SK-N-SH (cell line): ENCODE results near the gene TMEM50B. TPM values are rescaled to one million over a fixed set of nuclear protein-coding genes. Genes with fewer than 3 reads are reported as not detected.
"Not testable (repeated sequence)": the region's sequence is repeated elsewhere in the genome, so short reads cannot be mapped to it uniquely, and the experiment has no call there.

Experiments
- CTCF ChIA-PET: fragments of 300-600, 350-600 bp; formaldehyde crosslinking; extraction: SDS; loops from one replicate; lab custom pipeline; 2021; lab: Yijun Ruan, JAX
- POLR2A ChIA-PET: fragments of 350-600 bp; sonication (Branson Sonifier 250); formaldehyde crosslinking; extraction: SDS; loops from one replicate; lab custom pipeline; 2020; ENCODE audit warnings: antibody characterized with exemption, inconsistent platforms; lab: Yijun Ruan, JAX
- DNase-seq: peaks from one replicate; pipeline ENCODE4 v3.0.0; 2012
- H2AFZ ChIP-seq: fragments of 200-600 bp; sonication (generic); 2 replicates; pipeline ENCODE4 v1.8.1; 2016; ENCODE audit warnings: antibody characterized with exemption, mild to moderate bottlenecking, low read depth
- H3F3A ChIP-seq: fragments of 200-600 bp; sonication (generic); replicated peaks from 2 replicates; pipeline ENCODE3; 2016; ENCODE audit warnings: antibody characterized with exemption, mild to moderate bottlenecking; ENCODE audit not compliant: insufficient read depth
- H3K27ac ChIP-seq, 2 experiments: fragments of 200-500 bp in 1 of 2; fragments of 200-600 bp in 1 of 2; sonication (Bioruptor generic) in 1 of 2; sonication (generic), shearing (Covaris generic) in 1 of 2; 2 replicates each; pipeline versions ENCODE4 v1.5.1 to v1.6.1; 2014 to 2016; ENCODE audit warnings: low read depth in 2 of 2, inconsistent platforms in 1 of 2, low read length in 1 of 2, mild to moderate bottlenecking in 1 of 2, mixed read lengths in 1 of 2
- H3K27me3 ChIP-seq: fragments of 200-600 bp; sonication (generic), shearing (Covaris generic); 2 replicates; pipeline ENCODE4 v1.6.1; 2016; ENCODE audit warnings: mixed run types; ENCODE audit not compliant: insufficient read depth
- H3K36me3 ChIP-seq, 2 experiments: fragments of 200-500 bp in 1 of 2; fragments of 200-600 bp in 1 of 2; sonication (Bioruptor generic) in 1 of 2; sonication (generic) in 1 of 2; replicated peaks in 1 of 2; 2 replicates each; pipeline versions ENCODE3 to v1.5.1; 2014 to 2016; ENCODE audit warnings: low read length in 1 of 2, mild to moderate bottlenecking in 1 of 2; ENCODE audit not compliant: insufficient read depth in 2 of 2, control insufficient read depth in 1 of 2
- H3K4me1 ChIP-seq, 2 experiments: fragments of 200-500 bp in 1 of 2; fragments of 200-600 bp in 1 of 2; sonication (Bioruptor generic) in 1 of 2; sonication (generic), shearing (Covaris generic) in 1 of 2; 2 replicates each; pipeline versions ENCODE4 v1.5.1 to v1.6.1; 2014 to 2016; ENCODE audit warnings: low read depth in 1 of 2, low read length in 1 of 2, mixed run types in 1 of 2; ENCODE audit not compliant: insufficient read depth in 2 of 2, control insufficient read depth in 1 of 2
- H3K4me2 ChIP-seq: fragments of 200-600 bp; sonication (generic), shearing (Covaris generic); 2 replicates; pipeline ENCODE4 v1.6.1; 2017; ENCODE audit warnings: mixed run types
- H3K4me3 ChIP-seq, 2 experiments: fragments of 200-500 bp in 1 of 2; fragments of 200-600 bp in 1 of 2; sonication (Bioruptor generic) in 1 of 2; sonication (generic), shearing (Covaris generic) in 1 of 2; 2 replicates each; pipeline versions ENCODE4 v1.5.1 to v1.8.1; 2014 to 2016; ENCODE audit warnings: low read depth in 2 of 2, inconsistent platforms in 1 of 2, low read length in 1 of 2, mild to moderate bottlenecking in 1 of 2, mixed read lengths in 1 of 2, moderate library complexity in 1 of 2
- H3K79me2 ChIP-seq: fragments of 200-600 bp; sonication (generic); 2 replicates; pipeline ENCODE4 v1.8.1; 2017; ENCODE audit warnings: mild to moderate bottlenecking; ENCODE audit not compliant: insufficient read depth
- H3K9ac ChIP-seq: fragments of 200-600 bp; sonication (generic); 2 replicates; pipeline ENCODE4 v1.6.1; 2017; ENCODE audit warnings: mixed run types
- H3K9me2 ChIP-seq: fragments of 200-600 bp; sonication (generic); 2 replicates; pipeline ENCODE4 v1.6.1; 2017; ENCODE audit warnings: mixed run types
- H3K9me3 ChIP-seq: fragments of 200-600 bp; sonication (generic); 2 replicates; pipeline ENCODE4 v1.6.1; 2017; ENCODE audit warnings: mixed run types, mild to moderate bottlenecking, moderate library complexity
- H4K20me1 ChIP-seq: fragments of 200-600 bp; sonication (generic); 2 replicates; pipeline ENCODE4 v1.6.1; 2017; ENCODE audit warnings: mild to moderate bottlenecking, mixed run types; ENCODE audit not compliant: insufficient read depth
- ELF1 ChIP-seq: IDR thresholded peaks from 2 replicates; pipeline ENCODE4 v1.4.0; 2012
- EP300 ChIP-seq, 2 experiments: IDR thresholded peaks; 2 replicates each; pipeline versions ENCODE4 v1.4.0 to v1.6.1; 2012; ENCODE audit warnings: borderline replicate concordance in 1 of 2, low read depth in 1 of 2, low read length in 1 of 2
- EZH2phosphoT487 ChIP-seq: fragments of 200-600 bp; sonication (generic); IDR thresholded peaks from 2 replicates; pipeline ENCODE4 v1.6.1; 2017; ENCODE audit warnings: low read depth, mixed run types, mild to moderate bottlenecking, antibody characterized with exemption, moderate library complexity, borderline replicate concordance
- FOSL2 ChIP-seq: IDR thresholded peaks from 2 replicates; pipeline ENCODE4 v1.4.0; 2012; ENCODE audit warnings: low read depth, mild to moderate bottlenecking, moderate library complexity, borderline replicate concordance
- FOXJ3 ChIP-seq: sonication (generic); formaldehyde crosslinking; IDR thresholded peaks from 2 replicates; pipeline ENCODE4 v1.5.1; 2020; ENCODE audit warnings: mild to moderate bottlenecking, missing genetic modification reagents
- GATA2 ChIP-seq: sonication (generic); formaldehyde crosslinking; IDR thresholded peaks from 2 replicates; pipeline ENCODE4 v1.5.0; 2020; ENCODE audit warnings: mild to moderate bottlenecking, missing genetic modification reagents
- JUND ChIP-seq: IDR thresholded peaks from 2 replicates; pipeline ENCODE4 v1.4.0; 2012
- MEF2A ChIP-seq: IDR thresholded peaks from 2 replicates; pipeline ENCODE4 v1.4.0; 2012; ENCODE audit warnings: low read depth, borderline replicate concordance
- RAD21 ChIP-seq: IDR thresholded peaks from 2 replicates; pipeline ENCODE4 v1.6.1; 2012; ENCODE audit warnings: mild to moderate bottlenecking, low read length
- RFX5 ChIP-seq: IDR thresholded peaks from 2 replicates; pipeline ENCODE4 v1.6.1; 2012; ENCODE audit warnings: mild to moderate bottlenecking, improper control_type of control experiment, low read length
- RXRA ChIP-seq: IDR thresholded peaks from 2 replicates; pipeline ENCODE4 v1.4.0; 2012; ENCODE audit warnings: low read depth, mild to moderate bottlenecking, borderline replicate concordance
- SIN3A ChIP-seq: IDR thresholded peaks from 2 replicates; pipeline ENCODE4 v1.6.1; 2012; ENCODE audit warnings: low read depth, mild to moderate bottlenecking, low read length, moderate library complexity, borderline replicate concordance
- SMC3 ChIP-seq: IDR thresholded peaks from 2 replicates; pipeline ENCODE4 v1.6.1; 2012; ENCODE audit warnings: low read depth, low read length, improper control_type of control experiment
- TCF12 ChIP-seq: IDR thresholded peaks from 2 replicates; pipeline ENCODE4 v1.4.0; 2012
- TEAD4 ChIP-seq: IDR thresholded peaks from 2 replicates; pipeline ENCODE4 v1.4.0; 2012; ENCODE audit warnings: mild to moderate bottlenecking, borderline replicate concordance; ENCODE audit not compliant: insufficient read depth
- YY1 ChIP-seq: IDR thresholded peaks from 2 replicates; pipeline ENCODE4 v1.4.0; 2012; ENCODE audit warnings: low read depth, mild to moderate bottlenecking
- WGBS: methylation state at CpG from one replicate; pipeline ENCODE4 v1.1.6; 2017; ENCODE audit warnings: low lambda C conversion rate; 5-methylcytosine and 5-hydroxymethylcytosine counted together
- polyA plus RNA-seq, 3 experiments: library from polyadenylated mRNA; depleted of rRNA; stranded (reverse); fragments of >200 nt; gene quantifications; 2 replicates each; pipeline ENCODE4 v1.2.3, GENCODE V29; 2012
- TF ChIP-seq, protein P1 (sequence below): IDR thresholded peaks from 2 replicates; pipeline ENCODE4 v1.4.0; 2012; ENCODE audit warnings: low read depth, borderline replicate concordance
- TF ChIP-seq, protein P2 (sequence below): IDR thresholded peaks from 2 replicates; pipeline ENCODE4 v1.4.0; 2012; ENCODE audit warnings: low read depth

The TMEM50B gene
- polyA plus RNA-seq, 1 of the 3 experiments (the other 2 are of a cell fraction), result 27.3 TPM

GRCh38 chr21:33412832-33413519 lies 66.8 kb downstream of the TMEM50B start:
- WGBS, result 89% methylated on average over 9 of the region's 9 CpGs
- Histone ChIP-seq H2AFZ (no peak overlapping the region), H3K27me3 (no peaks in the 10 kb centered on the region), H3F3A (peaks cover 21% of the 10 kb centered on the region), H3K9ac (no peak overlapping the region), H3K4me2 (no peak overlapping the region), H3K4me3 (no peak overlapping the region), H3K9me2 (no peaks in the 10 kb centered on the region), H3K4me1 (peaks cover 0 to 10% of the 10 kb centered on the region in 2 experiments; a peak in 1 of 4 replicates), H3K36me3 (peaks cover 28 to 35% of the 10 kb centered on the region in 2 experiments), H4K20me1 (peaks cover 71% of the 10 kb centered on the region), H3K9me3 (no peaks in the 10 kb centered on the region), H3K27ac (no peak overlapping the region), H3K79me2 (peaks cover 97% of the 10 kb centered on the region)
- CTCF ChIA-PET, result interaction anchor here (0.9 to 1.3 kb wide), 2 partner anchors 52 to 217 kb away, joined by 3 read pairs; no protein-coding TSS in a partner anchor
- POLR2A ChIA-PET, result no interaction called here
- no peak for DNase-seq
- TF ChIP-seq ELF1, result no peak
- TF ChIP-seq FOSL2, result no peak
- no peak for TF ChIP-seq SIN3A
- no peak for TF ChIP-seq RFX5
- TF ChIP-seq SMC3, result no peak
- TF ChIP-seq YY1, result no peak
- no peak for TF ChIP-seq GATA2 (CRISPR knock-in tag)
- TF ChIP-seq MEF2A, result no peak
- TF ChIP-seq TCF12, result no peak
- no peak for TF ChIP-seq FOXJ3 (CRISPR knock-in tag)

- H3K27me3 ChIP-seq, DNase-seq, POLR2A ChIA-PET, H3K4me2 ChIP-seq, H3K9ac ChIP-seq, H3K4me3 ChIP-seq, H2AFZ ChIP-seq, H3K9me2 ChIP-seq, H3K9me3 ChIP-seq, H3K27ac ChIP-seq: not testable (repeated sequence)
- peaks cover 20% of the 10 kb centered on the region for H3F3A ChIP-seq
- H3K79me2 ChIP-seq, result peaks cover 97% of the 10 kb centered on the region
- H4K20me1 ChIP-seq, result peaks cover 71% of the 10 kb centered on the region
- peaks cover 24 to 30% of the 10 kb centered on the region in 2 experiments for H3K36me3 ChIP-seq
- peaks cover 0 to 10% of the 10 kb centered on the region in 2 experiments; a peak in 1 of 4 replicates for H3K4me1 ChIP-seq
- CTCF ChIA-PET, result interaction anchor here (0.9 to 1.3 kb wide), 2 partner anchors 51 to 216 kb away, joined by 3 read pairs; no protein-coding TSS in a partner anchor
- 93% methylated on average over 12 of the region's 12 CpGs for WGBS
Measured at GRCh38 chr21:33412439-33412831, 67.3 kb downstream of the TMEM50B start.

- H3K27me3 ChIP-seq, result no peaks in the 10 kb centered on the region
- H3K4me2 ChIP-seq, result no peak overlapping the region
- peaks cover 0 to 10% of the 10 kb centered on the region in 2 experiments; a peak in 1 of 4 replicates for H3K4me1 ChIP-seq
- TF ChIP-seq, protein P1, sequence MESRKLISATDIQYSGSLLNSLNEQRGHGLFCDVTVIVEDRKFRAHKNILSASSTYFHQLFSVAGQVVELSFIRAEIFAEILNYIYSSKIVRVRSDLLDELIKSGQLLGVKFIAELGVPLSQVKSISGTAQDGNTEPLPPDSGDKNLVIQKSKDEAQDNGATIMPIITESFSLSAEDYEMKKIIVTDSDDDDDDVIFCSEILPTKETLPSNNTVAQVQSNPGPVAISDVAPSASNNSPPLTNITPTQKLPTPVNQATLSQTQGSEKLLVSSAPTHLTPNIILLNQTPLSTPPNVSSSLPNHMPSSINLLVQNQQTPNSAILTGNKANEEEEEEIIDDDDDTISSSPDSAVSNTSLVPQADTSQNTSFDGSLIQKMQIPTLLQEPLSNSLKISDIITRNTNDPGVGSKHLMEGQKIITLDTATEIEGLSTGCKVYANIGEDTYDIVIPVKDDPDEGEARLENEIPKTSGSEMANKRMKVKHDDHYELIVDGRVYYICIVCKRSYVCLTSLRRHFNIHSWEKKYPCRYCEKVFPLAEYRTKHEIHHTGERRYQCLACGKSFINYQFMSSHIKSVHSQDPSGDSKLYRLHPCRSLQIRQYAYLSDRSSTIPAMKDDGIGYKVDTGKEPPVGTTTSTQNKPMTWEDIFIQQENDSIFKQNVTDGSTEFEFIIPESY, result no peak
- TF ChIP-seq GATA2 (CRISPR knock-in tag) (no peak), EP300 (IDR thresholded peaks at IDR 0.05; ENCODE audit: borderline replicate concordance in 1 of 2, low read depth in 1 of 2, low read length in 1 of 2) (no peak), JUND (no peak), RXRA (no peak), TEAD4 (no peak), EZH2phosphoT487 (no peak), ELF1 (no peak), SMC3 (no peak), RAD21 (no peak)
- TF ChIP-seq, protein P2, sequence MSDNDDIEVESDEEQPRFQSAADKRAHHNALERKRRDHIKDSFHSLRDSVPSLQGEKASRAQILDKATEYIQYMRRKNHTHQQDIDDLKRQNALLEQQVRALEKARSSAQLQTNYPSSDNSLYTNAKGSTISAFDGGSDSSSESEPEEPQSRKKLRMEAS, result no peak
- TF ChIP-seq, all 33 proteins: peak for 0
- Histone ChIP-seq H3K4me3 (no peak overlapping the region), H3K9ac (no peak overlapping the region), H3K36me3 (peaks cover 23 to 26% of the 10 kb centered on the region in 2 experiments), H3K9me2 (no peaks in the 10 kb centered on the region), H3K79me2 (peaks cover 97% of the 10 kb centered on the region), H3F3A (peaks cover 16% of the 10 kb centered on the region), H2AFZ (no peak overlapping the region), H3K9me3 (no peaks in the 10 kb centered on the region), H3K27ac (no peak overlapping the region), H4K20me1 (peaks cover 75% of the 10 kb centered on the region)
- CTCF ChIA-PET, result no interaction called here
- DNase-seq, result no peak
- WGBS, result 93% methylated on average over 8 of the region's 8 CpGs
- POLR2A ChIA-PET, result no interaction called here
Measured at GRCh38 chr21:33411949-33412430, 67.8 kb downstream of the TMEM50B start.
